ENCODE measurements around the gene PLXNB1.
A peak's percentile ranks its signal among the peaks of the same experiment; 100 is the strongest.
"Not testable (repeated sequence)": the region's sequence is repeated elsewhere in the genome, so short reads cannot be mapped to it uniquely, and the experiment has no call there.

The PLXNB1 gene, protein sequence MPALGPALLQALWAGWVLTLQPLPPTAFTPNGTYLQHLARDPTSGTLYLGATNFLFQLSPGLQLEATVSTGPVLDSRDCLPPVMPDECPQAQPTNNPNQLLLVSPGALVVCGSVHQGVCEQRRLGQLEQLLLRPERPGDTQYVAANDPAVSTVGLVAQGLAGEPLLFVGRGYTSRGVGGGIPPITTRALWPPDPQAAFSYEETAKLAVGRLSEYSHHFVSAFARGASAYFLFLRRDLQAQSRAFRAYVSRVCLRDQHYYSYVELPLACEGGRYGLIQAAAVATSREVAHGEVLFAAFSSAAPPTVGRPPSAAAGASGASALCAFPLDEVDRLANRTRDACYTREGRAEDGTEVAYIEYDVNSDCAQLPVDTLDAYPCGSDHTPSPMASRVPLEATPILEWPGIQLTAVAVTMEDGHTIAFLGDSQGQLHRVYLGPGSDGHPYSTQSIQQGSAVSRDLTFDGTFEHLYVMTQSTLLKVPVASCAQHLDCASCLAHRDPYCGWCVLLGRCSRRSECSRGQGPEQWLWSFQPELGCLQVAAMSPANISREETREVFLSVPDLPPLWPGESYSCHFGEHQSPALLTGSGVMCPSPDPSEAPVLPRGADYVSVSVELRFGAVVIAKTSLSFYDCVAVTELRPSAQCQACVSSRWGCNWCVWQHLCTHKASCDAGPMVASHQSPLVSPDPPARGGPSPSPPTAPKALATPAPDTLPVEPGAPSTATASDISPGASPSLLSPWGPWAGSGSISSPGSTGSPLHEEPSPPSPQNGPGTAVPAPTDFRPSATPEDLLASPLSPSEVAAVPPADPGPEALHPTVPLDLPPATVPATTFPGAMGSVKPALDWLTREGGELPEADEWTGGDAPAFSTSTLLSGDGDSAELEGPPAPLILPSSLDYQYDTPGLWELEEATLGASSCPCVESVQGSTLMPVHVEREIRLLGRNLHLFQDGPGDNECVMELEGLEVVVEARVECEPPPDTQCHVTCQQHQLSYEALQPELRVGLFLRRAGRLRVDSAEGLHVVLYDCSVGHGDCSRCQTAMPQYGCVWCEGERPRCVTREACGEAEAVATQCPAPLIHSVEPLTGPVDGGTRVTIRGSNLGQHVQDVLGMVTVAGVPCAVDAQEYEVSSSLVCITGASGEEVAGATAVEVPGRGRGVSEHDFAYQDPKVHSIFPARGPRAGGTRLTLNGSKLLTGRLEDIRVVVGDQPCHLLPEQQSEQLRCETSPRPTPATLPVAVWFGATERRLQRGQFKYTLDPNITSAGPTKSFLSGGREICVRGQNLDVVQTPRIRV (N-terminal part only)

DNA sequence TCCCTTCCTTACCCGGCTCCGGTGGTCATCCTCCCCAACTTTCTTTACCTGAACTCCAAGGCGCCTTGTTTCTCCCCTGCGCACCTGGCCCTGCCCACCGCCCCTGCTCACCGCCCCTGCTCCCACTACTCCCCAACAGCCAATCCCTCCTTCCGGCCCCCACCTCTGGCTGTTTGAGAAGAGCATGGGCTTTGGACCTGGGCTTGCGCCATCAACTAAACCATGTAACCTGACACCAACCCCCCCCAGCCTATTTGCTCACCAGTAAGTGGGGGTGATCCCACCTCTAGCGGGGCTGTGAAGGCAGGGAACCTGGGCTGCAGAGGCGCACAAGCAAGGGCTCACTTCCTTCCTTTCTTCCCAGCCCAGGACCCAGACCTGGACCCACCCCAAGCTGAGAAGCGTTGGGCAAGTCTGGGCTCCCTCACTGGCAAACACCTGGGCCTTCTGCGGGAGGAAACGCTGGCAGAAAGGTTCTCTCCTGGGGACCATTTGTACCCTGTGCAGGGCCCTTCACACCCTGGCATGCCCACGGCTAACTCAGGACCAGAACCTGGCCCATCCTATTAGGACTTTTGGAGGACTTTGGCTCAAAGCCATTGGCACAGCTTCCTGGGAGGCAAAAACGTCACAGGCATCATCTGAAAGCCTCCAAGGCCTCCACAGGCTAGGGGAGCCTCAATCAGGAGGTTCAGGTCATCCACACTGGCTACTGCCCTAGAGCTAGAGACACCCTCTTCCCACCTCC is at the start of gene PLXNB1:
Gene PLXNB1, minus strand, starts transcription at position 127 of the 748 bp plus-strand sequence. CDS start 5,475 bp downstream, outside the sequence.
- peak; percentile 63 for DNase-seq (ENCODE audit: low read depth)

DNA sequence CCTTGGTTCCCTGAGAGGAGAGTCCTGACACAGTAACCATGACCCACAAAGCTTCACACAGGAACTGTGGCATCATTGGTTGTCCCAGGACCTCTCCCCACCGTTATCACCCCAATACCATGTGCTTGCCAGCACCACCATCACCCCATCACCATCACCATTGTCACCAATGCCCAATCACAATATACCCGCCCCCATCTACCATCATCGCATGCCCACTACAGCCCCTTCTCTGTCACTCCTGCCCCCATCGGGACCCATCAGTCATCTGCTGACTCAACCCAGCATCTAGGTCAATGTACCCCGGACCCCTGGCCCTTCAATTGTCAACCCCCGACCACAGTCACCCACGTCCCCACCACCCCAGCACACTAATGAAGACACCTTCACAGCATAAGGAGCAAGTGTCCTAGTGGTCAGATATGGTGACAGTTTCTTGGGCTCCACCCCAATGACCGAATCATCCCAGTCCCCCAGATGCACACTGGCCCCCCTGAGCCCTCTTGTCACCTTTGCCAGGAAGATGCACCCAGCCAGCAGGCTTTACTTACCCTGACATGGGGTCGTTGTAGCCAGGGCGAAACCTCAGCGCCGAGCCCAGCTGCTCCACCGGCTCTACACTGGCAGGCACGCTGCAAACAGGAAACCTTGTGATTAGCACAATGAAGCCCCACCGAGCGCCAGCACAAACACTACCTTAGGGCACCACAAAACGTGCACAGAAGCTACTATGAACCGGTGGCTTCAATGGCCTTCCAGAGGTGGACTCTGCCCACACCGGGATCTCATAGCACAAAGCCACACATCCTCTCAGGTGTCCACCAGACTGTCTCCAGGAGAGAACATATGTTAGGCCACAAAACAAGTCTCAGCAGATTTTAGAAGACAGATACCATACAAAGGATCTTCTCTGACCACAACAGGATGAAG is 49.0 kb upstream of the PLXNB1 start:
- no peak for DNase-seq (ENCODE audit: low read depth)

DNA sequence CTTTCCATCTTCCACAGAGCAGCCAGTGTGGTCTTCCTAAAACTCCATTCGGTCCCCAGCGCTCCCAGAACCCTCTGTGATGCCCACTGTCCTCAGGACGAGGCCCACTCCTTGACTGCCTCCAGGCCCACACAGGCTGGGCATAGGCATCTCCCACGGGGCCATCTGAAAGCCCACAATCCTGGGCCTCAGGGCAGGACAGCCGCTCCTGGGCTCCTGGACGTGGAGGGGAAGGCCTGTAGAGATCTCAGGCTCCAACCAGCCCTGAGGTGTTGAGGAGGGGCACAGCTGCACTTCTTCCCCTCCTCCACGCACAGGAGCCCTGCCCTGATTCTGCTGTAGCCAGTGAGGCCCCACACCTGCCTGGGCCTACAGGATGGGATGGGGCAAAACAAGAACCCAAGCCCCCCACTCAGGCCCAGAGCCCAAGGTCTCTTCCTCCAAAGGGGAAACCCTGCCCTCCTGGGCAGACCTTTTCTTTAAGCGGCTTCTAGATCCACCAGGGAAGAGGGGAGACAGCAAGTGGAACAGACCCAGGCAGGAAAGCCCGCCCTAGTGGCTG is 48.2 kb upstream of the PLXNB1 start:
- DNase-seq (ENCODE audit: low read depth), result no peak

DNA sequence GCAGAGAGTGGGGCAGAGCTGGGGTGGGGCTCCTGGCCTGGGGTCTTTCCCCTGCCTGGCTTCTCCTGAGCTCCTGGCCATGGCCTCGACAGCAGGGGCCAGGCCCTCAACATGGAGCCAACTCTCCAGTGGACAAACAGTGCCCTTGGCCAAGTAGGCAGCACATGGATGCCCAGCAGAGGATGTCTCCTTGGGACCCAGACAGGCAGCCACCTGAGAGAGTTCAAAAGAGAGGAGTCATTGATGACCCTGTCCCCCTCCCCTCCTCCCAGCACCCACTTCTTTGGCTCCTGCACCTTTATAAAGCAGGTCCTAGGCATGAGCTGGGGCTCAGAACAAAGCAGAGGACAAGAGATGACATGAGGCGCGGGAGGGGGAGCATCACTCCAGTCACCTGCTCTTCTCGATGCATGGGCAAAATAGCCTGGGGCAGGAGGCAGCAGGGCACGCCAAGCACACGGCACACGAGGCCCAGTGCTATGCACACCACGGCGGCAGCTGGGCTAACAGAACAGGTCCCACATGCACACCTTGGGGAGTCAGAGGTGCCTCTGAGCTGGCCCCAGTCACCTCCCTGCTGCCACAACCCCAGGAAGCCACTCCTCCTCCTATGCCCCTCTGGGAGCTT is 46.7 kb upstream of the PLXNB1 start:
- no peak for DNase-seq (ENCODE audit: low read depth)

DNA sequence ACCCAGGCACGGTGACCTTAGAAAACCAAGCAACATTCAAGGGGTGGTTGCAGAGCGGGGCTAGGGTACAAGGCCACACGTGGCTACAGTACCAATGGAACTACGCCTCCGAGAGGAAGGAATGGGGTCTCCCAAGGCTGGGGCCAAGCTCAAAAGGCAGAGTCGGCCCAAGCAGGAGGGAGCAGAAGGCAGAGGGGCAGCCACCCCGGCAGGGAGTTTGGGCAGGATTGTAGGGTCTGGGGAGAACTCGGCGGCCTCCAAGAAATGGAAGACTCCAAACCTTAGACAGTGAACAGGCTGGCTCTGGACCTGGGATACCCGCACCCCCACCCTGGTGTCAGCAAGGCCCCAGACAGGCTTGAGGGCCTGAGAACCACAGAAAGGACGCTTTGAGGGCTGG is 45.3 kb upstream of the PLXNB1 start:
- no peak for DNase-seq (ENCODE audit: low read depth)

DNA sequence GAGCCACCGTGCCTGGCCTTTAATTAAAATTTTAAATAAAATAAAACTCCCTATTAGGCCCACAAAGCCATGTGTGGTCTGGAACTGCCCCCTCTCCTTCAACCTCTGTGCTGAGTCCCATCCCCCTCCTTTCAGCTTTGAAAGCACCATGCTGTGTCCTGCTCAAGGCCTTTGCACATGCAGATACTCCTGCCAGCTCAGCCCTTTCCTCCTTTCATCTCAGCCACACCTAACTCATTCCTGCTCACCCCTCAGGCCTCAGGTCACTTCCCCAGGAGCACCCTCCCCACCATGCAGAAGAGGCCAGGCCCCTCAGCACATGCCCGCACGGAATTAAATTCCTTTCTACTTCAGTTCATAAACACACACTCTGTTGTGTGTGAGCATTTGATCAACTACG is 44.7 kb upstream of the PLXNB1 start:
- DNase-seq (ENCODE audit: low read depth), result no peak

DNA sequence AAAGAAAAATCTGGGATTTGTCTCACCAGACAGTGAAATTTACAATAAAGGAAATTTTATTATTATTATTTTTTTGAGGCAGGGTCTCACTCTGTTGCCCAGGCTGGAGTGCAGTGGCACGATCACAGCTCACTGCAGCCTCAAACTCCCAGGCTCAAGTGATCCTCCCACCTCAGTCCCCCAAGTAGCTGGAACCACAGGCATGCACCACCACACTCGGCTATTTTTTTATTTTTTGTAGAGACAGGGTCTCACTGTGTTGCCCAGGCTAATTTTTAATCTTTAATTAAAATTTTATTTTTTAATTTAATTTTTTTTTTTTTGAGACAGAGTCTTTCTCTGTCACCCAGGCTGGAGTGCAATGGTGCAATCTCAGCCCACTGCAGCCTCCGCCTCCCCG is 44.1 kb upstream of the PLXNB1 start:
- not testable (repeated sequence) for DNase-seq (ENCODE audit: low read depth)

DNA sequence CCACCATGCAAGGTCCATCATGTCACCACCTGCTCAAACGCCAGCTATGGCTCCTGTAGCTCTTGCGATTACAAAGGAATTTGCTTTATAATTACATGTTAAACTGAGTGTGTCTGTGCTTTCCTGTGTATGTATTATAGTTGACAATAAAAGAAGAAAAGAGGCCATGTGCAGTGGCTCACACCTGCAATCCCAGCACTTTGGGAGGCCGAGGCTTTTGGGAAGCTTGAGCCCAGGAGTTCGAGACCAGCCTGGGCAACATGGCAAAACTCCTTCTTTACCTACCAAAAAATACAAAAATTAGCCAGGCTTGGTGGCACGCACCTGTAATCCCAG is 43.7 kb upstream of the PLXNB1 start:
- DNase-seq (ENCODE audit: low read depth), result no peak

DNA sequence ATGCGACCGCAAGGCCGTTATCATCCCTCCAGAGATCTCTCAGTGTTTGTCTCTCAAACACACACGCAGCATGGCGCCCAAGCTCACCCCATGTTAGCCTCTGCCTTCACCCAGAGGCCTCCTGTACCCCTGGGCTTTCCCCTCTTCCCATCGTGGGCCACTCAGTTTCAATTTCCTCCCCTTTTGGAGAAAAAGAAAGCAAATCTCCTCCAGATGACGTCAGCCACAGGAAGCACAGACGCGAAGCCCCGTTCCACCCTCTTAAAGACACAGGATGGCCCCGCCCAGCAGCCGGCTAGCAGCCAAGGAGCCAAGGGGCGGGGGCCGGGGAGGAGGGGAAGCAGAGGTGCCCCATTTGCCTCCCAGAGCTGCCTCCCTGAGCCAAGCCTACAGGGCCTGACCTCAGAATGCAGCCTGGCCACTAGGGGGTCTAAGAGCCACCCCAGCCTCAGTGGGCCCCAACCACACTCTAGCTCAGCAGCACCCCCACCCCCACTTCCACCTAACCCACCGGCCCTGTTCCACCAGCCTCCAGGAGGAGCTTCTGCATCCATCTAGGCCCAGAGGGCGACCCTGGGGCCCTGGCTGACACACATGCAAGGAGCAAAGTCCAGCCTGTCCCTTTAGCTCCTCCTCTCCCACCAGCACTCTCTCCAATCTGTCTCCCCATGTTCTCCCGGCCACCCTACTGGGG is 43.2 kb upstream of the PLXNB1 start:
- peak; percentile 94 for DNase-seq (ENCODE audit: low read depth)

DNA sequence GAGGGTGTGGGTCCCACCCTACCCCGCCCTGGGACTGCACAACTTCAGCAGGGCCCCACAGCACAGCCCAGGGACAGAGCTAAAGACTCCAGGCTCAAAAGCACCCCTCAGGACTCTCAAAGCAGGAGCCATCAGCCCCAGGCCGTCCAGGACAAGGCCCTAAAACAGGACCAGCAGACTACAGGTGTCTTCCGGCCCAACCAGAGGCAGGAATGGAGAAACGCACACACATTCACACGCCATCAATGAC is 42.7 kb upstream of the PLXNB1 start:
- DNase-seq (ENCODE audit: low read depth), result no peak

DNA sequence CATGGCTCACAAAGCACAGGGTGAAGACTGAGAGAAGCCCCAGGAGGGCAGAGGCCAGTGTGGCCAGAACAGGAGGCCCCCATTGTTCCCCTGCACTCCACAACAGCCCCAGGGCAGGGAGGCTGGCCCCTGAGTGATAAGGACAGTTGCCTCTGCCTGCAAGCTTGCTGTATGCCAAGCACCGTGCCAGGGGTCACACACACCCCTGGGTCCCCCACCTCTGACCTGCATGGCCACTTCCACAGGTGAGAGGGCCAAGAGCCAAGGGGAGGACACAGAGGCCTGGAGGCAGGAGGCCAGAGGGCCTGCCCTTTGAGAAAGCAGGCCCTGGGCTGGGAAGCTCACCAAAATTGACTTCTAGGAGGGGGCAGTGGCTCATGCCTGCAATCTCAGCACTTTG is 40.4 kb upstream of the PLXNB1 start:
- no peak for DNase-seq (ENCODE audit: low read depth)

DNA sequence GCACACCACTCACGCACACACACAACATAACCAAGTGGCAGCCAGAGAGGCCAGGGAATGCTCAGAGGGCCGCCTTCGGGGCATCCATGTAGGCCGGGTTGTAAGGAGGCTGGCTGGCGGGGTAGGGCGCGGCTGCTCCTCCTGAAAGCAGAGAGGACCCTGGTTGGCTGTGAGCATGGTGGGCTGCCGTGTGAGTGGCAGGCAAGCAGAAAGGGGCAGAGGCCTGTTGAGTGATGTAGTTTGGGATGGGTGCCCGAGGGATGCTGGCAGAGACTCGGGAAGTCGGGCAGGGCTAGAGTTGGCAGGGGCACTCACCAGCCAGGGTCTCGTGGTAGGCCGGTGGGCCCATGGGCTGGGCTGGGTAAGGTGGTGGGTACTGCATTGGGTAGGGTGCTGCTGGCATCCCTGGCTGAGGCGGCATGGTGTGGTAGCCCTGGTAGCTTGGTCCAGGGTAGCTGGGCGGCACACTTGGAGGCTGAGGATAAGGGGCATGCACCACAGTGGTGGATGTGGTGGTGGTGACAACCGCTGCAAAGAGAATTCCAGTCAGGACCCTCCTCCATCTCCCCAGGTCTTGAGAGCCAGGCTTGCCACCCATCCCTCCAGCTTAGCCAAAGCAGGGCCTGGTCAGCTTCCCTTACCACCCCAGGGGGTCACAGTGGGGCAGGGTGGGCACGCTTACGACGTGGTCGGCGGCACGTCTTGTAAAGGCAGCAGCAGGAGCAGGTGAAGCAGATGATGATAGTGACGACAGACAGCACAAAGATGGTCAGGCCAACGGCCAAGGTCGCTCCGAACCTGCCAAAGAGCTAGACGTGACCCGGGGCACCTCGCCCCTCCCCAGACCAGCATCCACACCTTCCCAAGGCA is 39.4 kb upstream of the PLXNB1 start:
- no peak for DNase-seq (ENCODE audit: low read depth)

DNA sequence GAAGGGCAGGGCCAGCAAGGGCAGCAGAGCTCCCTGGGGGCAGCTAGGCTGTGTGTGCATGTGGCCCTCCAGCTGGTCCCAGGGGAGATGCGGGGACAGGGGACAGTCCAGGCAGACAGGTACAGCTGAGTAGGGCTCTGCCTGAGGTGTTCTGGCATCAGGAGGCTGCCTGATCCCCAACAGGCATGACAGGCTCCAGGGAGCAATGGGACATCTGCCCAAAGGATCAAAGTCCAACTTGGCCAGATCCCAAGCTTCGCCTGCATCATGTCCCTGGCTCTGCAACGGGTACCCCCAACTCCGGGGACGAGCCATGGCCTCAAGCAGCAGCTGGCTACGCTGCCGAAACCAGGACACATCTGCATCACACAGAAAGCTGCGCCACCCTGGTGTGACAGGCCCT is 38.4 kb upstream of the PLXNB1 start:
- no peak for DNase-seq (ENCODE audit: low read depth)

DNA sequence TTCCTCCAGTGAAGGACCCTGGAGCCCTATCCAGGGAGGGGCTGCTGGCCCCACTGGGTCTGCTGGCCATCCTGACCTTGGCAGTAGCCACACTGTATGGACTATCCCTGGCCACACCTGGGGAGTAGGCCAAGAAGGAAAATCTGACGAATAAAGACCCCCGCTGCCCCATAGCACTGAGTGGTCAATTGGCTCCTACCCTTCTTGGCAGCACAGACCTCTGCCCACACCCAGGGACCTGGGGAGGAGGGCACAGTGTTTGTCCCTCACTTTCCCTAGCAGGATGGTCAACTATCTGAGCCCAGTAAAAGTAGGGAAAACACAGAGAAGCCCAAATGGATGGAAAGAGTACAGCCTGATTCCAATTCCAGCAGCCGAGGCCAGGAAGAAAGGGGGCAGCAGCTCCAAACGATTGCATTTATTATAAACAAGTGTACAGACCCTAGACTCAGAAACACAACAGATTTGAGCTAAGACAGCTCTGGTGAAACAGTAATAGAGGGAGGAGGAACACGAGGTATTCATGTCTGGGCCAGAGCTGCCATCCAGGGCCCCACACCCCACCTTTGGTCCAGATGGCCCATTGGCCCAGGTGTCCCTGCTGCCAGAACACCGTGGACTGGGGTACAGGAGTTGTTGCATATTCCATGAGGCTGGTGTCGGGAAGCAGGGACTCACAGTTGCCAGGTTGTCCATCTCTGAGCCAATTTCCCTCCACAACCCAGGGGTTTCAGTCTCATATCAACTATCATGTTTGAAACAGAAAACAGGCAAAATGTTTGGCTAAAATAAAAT is 37.8 kb upstream of the PLXNB1 start:
- no peak for DNase-seq (ENCODE audit: low read depth)

DNA sequence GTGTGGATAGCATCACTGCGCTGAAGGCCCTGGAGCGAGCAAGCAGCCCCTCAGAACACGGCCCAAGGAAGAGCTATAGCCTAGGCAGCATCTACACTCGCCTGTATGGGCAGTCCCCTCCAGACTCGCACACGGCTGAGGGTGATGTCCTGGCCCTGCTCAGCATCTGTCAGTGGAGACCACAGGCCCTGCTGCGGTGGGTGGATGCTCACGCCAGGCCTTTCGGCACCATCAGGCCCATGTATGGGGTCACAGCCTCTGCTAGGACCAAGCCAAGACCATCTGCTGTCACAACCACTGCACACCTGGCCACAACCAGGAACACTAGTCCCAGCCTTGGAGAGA is 37.2 kb upstream of the PLXNB1 start:
- no peak for DNase-seq (ENCODE audit: low read depth)

DNA sequence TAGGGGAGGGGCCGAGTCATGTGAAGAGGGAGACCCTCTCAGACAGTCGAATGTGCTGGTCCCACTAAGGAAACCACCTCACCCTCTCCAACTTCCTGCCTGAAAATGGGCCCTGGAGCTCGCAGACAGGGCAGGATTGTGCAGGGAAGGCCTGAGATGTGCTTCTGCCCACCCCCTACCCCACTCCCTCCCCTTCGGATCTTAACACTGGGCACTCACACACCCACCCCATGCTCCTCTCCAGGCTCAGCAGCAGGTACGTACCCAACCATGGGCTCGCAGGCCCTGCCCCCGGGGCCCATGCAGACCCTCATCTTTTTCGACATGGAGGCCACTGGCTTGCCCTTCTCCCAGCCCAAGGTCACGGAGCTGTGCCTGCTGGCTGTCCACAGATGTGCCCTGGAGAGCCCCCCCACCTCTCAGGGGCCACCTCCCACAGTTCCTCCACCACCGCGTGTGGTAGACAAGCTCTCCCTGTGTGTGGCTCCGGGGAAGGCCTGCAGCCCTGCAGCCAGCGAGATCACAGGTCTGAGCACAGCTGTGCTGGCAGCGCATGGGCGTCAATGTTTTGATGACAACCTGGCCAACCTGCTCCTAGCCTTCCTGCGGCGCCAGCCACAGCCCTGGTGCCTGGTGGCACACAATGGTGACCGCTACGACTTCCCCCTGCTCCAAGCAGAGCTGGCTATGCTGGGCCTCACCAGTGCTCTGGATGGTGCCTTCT is 36.7 kb upstream of the PLXNB1 start:
- no peak for DNase-seq (ENCODE audit: low read depth)

All from EH (cell line).